ENCODE results near the gene PRDM15. TPM values are rescaled to one million over a fixed set of nuclear protein-coding genes. Genes with fewer than 3 reads are reported as not detected.

The PRDM15 gene
- total and polyA plus RNA-seq, 8 donors = 6.2 to 10.0 (median 7.3) TPM

GRCh38 chr21:41808846-41809245 lies 70.3 kb downstream of the PRDM15 start:
- ATAC-seq (no peak), DNase-seq (no peak)
- no peaks in the 10 kb centered on the region for H3K4me1 ChIP-seq
- intact Hi-C loops (cut with DNase I) = no loop called here
- no peak overlapping the region for H3K27ac ChIP-seq
- no peak for TF ChIP-seq CTCF (IDR thresholded peaks at IDR 0.05)
- H3K4me3 ChIP-seq = no peak overlapping the region
- H3K9me3 ChIP-seq = no peaks in the 10 kb centered on the region
- H3K27me3 ChIP-seq = no peaks in the 10 kb centered on the region
- peaks cover 0 to 46% of the 10 kb centered on the region in 2 donors for H3K36me3 ChIP-seq

GRCh38 chr21:41808094-41808493 lies 71.0 kb downstream of the PRDM15 start:
- intact Hi-C loops (cut with DNase I) = no loop called here

GRCh38 chr21:41806773-41807172 lies 72.4 kb downstream of the PRDM15 start:
- intact Hi-C loops (cut with DNase I) = no loop called here
- Histone ChIP-seq H3K4me3 (no peak overlapping the region), H3K36me3 (peaks cover 0 to 55% of the 10 kb centered on the region in 2 donors), H3K4me1 (no peaks in the 10 kb centered on the region), H3K27me3 (no peaks in the 10 kb centered on the region), H3K27ac (no peak overlapping the region), H3K9me3 (no peaks in the 10 kb centered on the region)
- ATAC-seq (no peak), DNase-seq (no peak)
- TF ChIP-seq CTCF (IDR thresholded peaks at IDR 0.05) = no peak

More at GRCh38 chr21:41808094-41808493, 71.0 kb downstream of the PRDM15 start:
- ATAC-seq = no peak
- H3K27ac ChIP-seq = no peak overlapping the region
- H3K27me3 ChIP-seq = no peaks in the 10 kb centered on the region
- DNase-seq = no peak
- no peak overlapping the region for H3K4me3 ChIP-seq
- peaks cover 0 to 44% of the 10 kb centered on the region in 2 donors for H3K36me3 ChIP-seq
- no peaks in the 10 kb centered on the region for H3K4me1 ChIP-seq
- no peak for TF ChIP-seq CTCF (IDR thresholded peaks at IDR 0.05)
- H3K9me3 ChIP-seq = no peaks in the 10 kb centered on the region

GRCh38 chr21:41805643-41806042 lies 73.5 kb downstream of the PRDM15 start:
- ATAC-seq (no peak), DNase-seq (no peak)
- Histone ChIP-seq H3K27me3 (no peaks in the 10 kb centered on the region), H3K36me3 (peaks cover 0 to 58% of the 10 kb centered on the region in 2 donors), H3K9me3 (no peaks in the 10 kb centered on the region), H3K4me1 (no peaks in the 10 kb centered on the region), H3K4me3 (no peak overlapping the region), H3K27ac (no peak overlapping the region)
- TF ChIP-seq CTCF (IDR thresholded peaks at IDR 0.05) = no peak
- intact Hi-C loops (cut with DNase I) = no loop called here

GRCh38 chr21:41805038-41805437 lies 74.1 kb downstream of the PRDM15 start:
- TF ChIP-seq CTCF (IDR thresholded peaks at IDR 0.05) = no peak
- no peaks in the 10 kb centered on the region for H3K9me3 ChIP-seq
- H3K4me3 ChIP-seq = no peak overlapping the region
- peaks cover 0 to 58% of the 10 kb centered on the region in 2 donors for H3K36me3 ChIP-seq
- no peaks in the 10 kb centered on the region for H3K4me1 ChIP-seq
- no peak for ATAC-seq
- no peak overlapping the region for H3K27ac ChIP-seq
- no peaks in the 10 kb centered on the region for H3K27me3 ChIP-seq
- no peak for DNase-seq
- intact Hi-C loops (cut with DNase I) = no loop called here

Data from left lung (tissue), 10 donors.